ENCODE results near the gene RAB11FIP4.
A peak's percentile ranks its signal among the peaks of the same experiment; 100 is the strongest.

Gene RAB11FIP4

GRCh38 chr17:31390748-31391495 is 553 bp upstream of the RAB11FIP4 start:
- peaks cover 3% of the 10 kb centered on the region for H3K36me3 Mint-ChIP-seq (ENCODE audit: low read depth)
- H3K4me1 Mint-ChIP-seq (ENCODE audit: low read depth), result no peaks in the 10 kb centered on the region
- H3K4me3 Mint-ChIP-seq, result peak overlapping the region; percentile 69
- H3K9me3 Mint-ChIP-seq, result no peaks in the 10 kb centered on the region
- H3K27me3 Mint-ChIP-seq (ENCODE audit: low read depth), result peaks cover 58% of the 10 kb centered on the region
- H3K27ac Mint-ChIP-seq, result no peak overlapping the region
- no peak for DNase-seq (ENCODE audit: low spot score)

GRCh38 chr17:31392002-31392855 is 754 bp downstream of the RAB11FIP4 start:
- Mint-ChIP-seq H3K4me3 (peak overlapping the region; percentile 57), H3K27ac (no peak overlapping the region), H3K36me3 (ENCODE audit: low read depth) (peaks cover 3% of the 10 kb centered on the region), H3K27me3 (ENCODE audit: low read depth) (peaks cover 62% of the 10 kb centered on the region), H3K4me1 (ENCODE audit: low read depth) (no peaks in the 10 kb centered on the region), H3K9me3 (no peaks in the 10 kb centered on the region)
- no peak for DNase-seq (ENCODE audit: low spot score)

GRCh38 chr17:31392856-31393748 is 1.6 kb downstream of the RAB11FIP4 start:
- H3K27me3 Mint-ChIP-seq (ENCODE audit: low read depth), result peaks cover 58% of the 10 kb centered on the region
- no peaks in the 10 kb centered on the region for H3K4me1 Mint-ChIP-seq (ENCODE audit: low read depth)
- H3K4me3 Mint-ChIP-seq, result peak overlapping the region; percentile 57
- no peaks in the 10 kb centered on the region for H3K9me3 Mint-ChIP-seq
- peaks cover 3% of the 10 kb centered on the region for H3K36me3 Mint-ChIP-seq (ENCODE audit: low read depth)
- no peak for DNase-seq (ENCODE audit: low spot score)
- no peak overlapping the region for H3K27ac Mint-ChIP-seq

- peaks cover 3% of the 10 kb centered on the region for H3K36me3 Mint-ChIP-seq (ENCODE audit: low read depth)
Measured at GRCh38 chr17:31393749-31394146, 2.3 kb downstream of the RAB11FIP4 start.

GRCh38 chr17:31394544-31394943 is 3.1 kb downstream of the RAB11FIP4 start:
- peaks cover 50% of the 10 kb centered on the region for H3K27me3 Mint-ChIP-seq (ENCODE audit: low read depth)
- DNase-seq (ENCODE audit: low spot score), result peak; percentile 27
- no peak overlapping the region for H3K4me3 Mint-ChIP-seq
- H3K36me3 Mint-ChIP-seq (ENCODE audit: low read depth), result peaks cover 3% of the 10 kb centered on the region
- H3K9me3 Mint-ChIP-seq, result no peaks in the 10 kb centered on the region
- H3K4me1 Mint-ChIP-seq (ENCODE audit: low read depth), result no peaks in the 10 kb centered on the region
- H3K27ac Mint-ChIP-seq, result no peak overlapping the region

More at GRCh38 chr17:31393749-31394146, 2.3 kb downstream of the RAB11FIP4 start:
- H3K9me3 Mint-ChIP-seq, result no peaks in the 10 kb centered on the region
- no peak overlapping the region for H3K27ac Mint-ChIP-seq
- H3K27me3 Mint-ChIP-seq (ENCODE audit: low read depth), result peaks cover 58% of the 10 kb centered on the region
- H3K4me1 Mint-ChIP-seq (ENCODE audit: low read depth), result no peaks in the 10 kb centered on the region
- no peak for DNase-seq (ENCODE audit: low spot score)
- H3K4me3 Mint-ChIP-seq, result no peak overlapping the region

GRCh38 chr17:31397256-31397939 is 5.9 kb downstream of the RAB11FIP4 start:
- no peak for DNase-seq (ENCODE audit: low spot score)
- H3K4me1 Mint-ChIP-seq (ENCODE audit: low read depth), result no peaks in the 10 kb centered on the region
- H3K4me3 Mint-ChIP-seq, result no peak overlapping the region
- no peaks in the 10 kb centered on the region for H3K9me3 Mint-ChIP-seq
- peaks cover 31% of the 10 kb centered on the region for H3K27me3 Mint-ChIP-seq (ENCODE audit: low read depth)
- H3K27ac Mint-ChIP-seq, result no peak overlapping the region
- H3K36me3 Mint-ChIP-seq (ENCODE audit: low read depth), result no peaks in the 10 kb centered on the region

- H3K4me3 Mint-ChIP-seq, result no peak overlapping the region
- H3K4me1 Mint-ChIP-seq (ENCODE audit: low read depth), result no peaks in the 10 kb centered on the region
- H3K27ac Mint-ChIP-seq, result no peak overlapping the region
- H3K27me3 Mint-ChIP-seq (ENCODE audit: low read depth), result peaks cover 18% of the 10 kb centered on the region
- no peak for DNase-seq (ENCODE audit: low spot score)
- no peaks in the 10 kb centered on the region for H3K9me3 Mint-ChIP-seq
- no peaks in the 10 kb centered on the region for H3K36me3 Mint-ChIP-seq (ENCODE audit: low read depth)
Measured at GRCh38 chr17:31398381-31399311, 7.2 kb downstream of the RAB11FIP4 start.

- H3K27me3 Mint-ChIP-seq (ENCODE audit: low read depth), result peaks cover 7% of the 10 kb centered on the region
- DNase-seq (ENCODE audit: low spot score), result no peak
- no peaks in the 10 kb centered on the region for H3K36me3 Mint-ChIP-seq (ENCODE audit: low read depth)
- no peaks in the 10 kb centered on the region for H3K9me3 Mint-ChIP-seq
- no peaks in the 10 kb centered on the region for H3K4me1 Mint-ChIP-seq (ENCODE audit: low read depth)
- H3K27ac Mint-ChIP-seq, result no peak overlapping the region
- H3K4me3 Mint-ChIP-seq, result no peak overlapping the region
Measured at GRCh38 chr17:31400481-31400950, 9.0 kb downstream of the RAB11FIP4 start.

GRCh38 chr17:31401456-31402254 is 10.2 kb downstream of the RAB11FIP4 start:
- Mint-ChIP-seq H3K4me3 (no peak overlapping the region), H3K36me3 (ENCODE audit: low read depth) (no peaks in the 10 kb centered on the region), H3K27ac (no peak overlapping the region), H3K4me1 (ENCODE audit: low read depth) (no peaks in the 10 kb centered on the region), H3K9me3 (no peaks in the 10 kb centered on the region), H3K27me3 (ENCODE audit: low read depth) (peaks cover 6% of the 10 kb centered on the region)
- no peak for DNase-seq (ENCODE audit: low spot score)

GRCh38 chr17:31404028-31404949 is 12.8 kb downstream of the RAB11FIP4 start:
- Mint-ChIP-seq H3K36me3 (ENCODE audit: low read depth) (no peaks in the 10 kb centered on the region), H3K27ac (no peak overlapping the region), H3K9me3 (no peaks in the 10 kb centered on the region), H3K4me3 (no peak overlapping the region), H3K4me1 (ENCODE audit: low read depth) (no peaks in the 10 kb centered on the region), H3K27me3 (ENCODE audit: low read depth) (peaks cover 11% of the 10 kb centered on the region)
- DNase-seq (ENCODE audit: low spot score), result no peak

- no peaks in the 10 kb centered on the region for H3K4me1 Mint-ChIP-seq (ENCODE audit: low read depth)
- DNase-seq (ENCODE audit: low spot score), result no peak
- peaks cover 11% of the 10 kb centered on the region for H3K27me3 Mint-ChIP-seq (ENCODE audit: low read depth)
- H3K4me3 Mint-ChIP-seq, result no peak overlapping the region
- H3K27ac Mint-ChIP-seq, result no peak overlapping the region
- H3K9me3 Mint-ChIP-seq, result no peaks in the 10 kb centered on the region
- H3K36me3 Mint-ChIP-seq (ENCODE audit: low read depth), result no peaks in the 10 kb centered on the region
Measured at GRCh38 chr17:31405890-31406371, 14.5 kb downstream of the RAB11FIP4 start.
